GM12878 (cell line): Measurements from ENCODE around the gene CCDC141. TPM values are rescaled to one million over a fixed set of nuclear protein-coding genes. Genes with fewer than 3 reads are reported as not detected.
A peak's percentile ranks its signal among the peaks of the same experiment; 100 is the strongest.

Experiments used
- ATF2 ChIP-seq: IDR thresholded peaks from 2 replicates; pipeline ENCODE4 v1.6.1; 2012; ENCODE audit warnings: low read length, inconsistent platforms
- CHD2 ChIP-seq: IDR thresholded peaks from 2 replicates; pipeline ENCODE4 v1.6.1; 2011; ENCODE audit warnings: low read depth, low read length, improper control_type of control experiment, borderline replicate concordance
- EED ChIP-seq: sonication (generic); IDR thresholded peaks from 2 replicates; pipeline ENCODE4 v1.6.1; 2016; ENCODE audit warnings: antibody characterized with exemption, low read depth
- IKZF2 ChIP-seq, 2 experiments: fragments of 450-650 bp; IDR thresholded peaks; 2 replicates each; pipeline ENCODE4 v1.6.1; 2017; ENCODE audit warnings: mild to moderate bottlenecking in 2 of 2, moderate library complexity in 2 of 2
- MTA2 ChIP-seq: fragments of 450-650 bp; IDR thresholded peaks from 2 replicates; pipeline ENCODE4 v1.6.1; 2016; ENCODE audit warnings: low read depth, mild to moderate bottlenecking, moderate library complexity
- MYB ChIP-seq: fragments of 150-350 bp; IDR thresholded peaks from 2 replicates; pipeline ENCODE4 v1.6.1; 2014; ENCODE audit warnings: mild to moderate bottlenecking, low read depth, low read length, borderline replicate concordance
- NKRF ChIP-seq: fragments of 450-650 bp; conservative IDR thresholded peaks from 2 replicates; pipeline ENCODE4 v1.6.1; 2017; ENCODE audit warnings: mild to moderate bottlenecking, moderate library complexity
- PML ChIP-seq: IDR thresholded peaks from 2 replicates; pipeline ENCODE4 v1.6.1; 2012; ENCODE audit warnings: low read length, inconsistent platforms
- POU2F2 ChIP-seq: IDR thresholded peaks from 3 replicates; pipeline ENCODE4 v1.6.1; 2011; ENCODE audit warnings: low read depth, mild to moderate bottlenecking, low read length, borderline replicate concordance
- RAD21 ChIP-seq: IDR thresholded peaks from 2 replicates; pipeline ENCODE4 v1.6.1; 2011; ENCODE audit warnings: mild to moderate bottlenecking, low read depth, low read length, moderate library complexity; ENCODE audit not compliant: insufficient read depth
- RAD51 ChIP-seq: fragments of 450-650 bp; IDR thresholded peaks from 2 replicates; pipeline ENCODE4 v1.6.1; 2016; ENCODE audit warnings: moderate library complexity, mild to moderate bottlenecking, inconsistent platforms
- SMAD5 ChIP-seq: IDR thresholded peaks from 2 replicates; pipeline ENCODE4 v1.6.1; 2016; ENCODE audit warnings: antibody characterized with exemption, low read depth
- SREBF1 ChIP-seq: IDR thresholded peaks from 2 replicates; pipeline ENCODE4 v1.6.1; 2012; ENCODE audit warnings: mild to moderate bottlenecking, low read length
- ZNF274 ChIP-seq: IDR thresholded peaks from one replicate; pipeline ENCODE4 v1.8.0; 2011; ENCODE audit not compliant: insufficient read length, insufficient read depth
- polyA plus RNA-seq, 11 experiments: library from polyadenylated mRNA; depleted of rRNA in 4 of 11; unstranded in 6 of 11; stranded (reverse) in 5 of 11; fragments of >200 nt; fragmentation: Nextera tagmentation in 4 of 11; fragmentation: Illumina TruSeq in 1 of 11; extraction: Ambion mirVana in 4 of 11; extraction: Trizol in 1 of 11; gene quantifications; 1 replicate in 1 of 11; 2 replicates in 10 of 11; pipeline versions ENCODE4 v1.2.1 to v1.2.3, GENCODE V29; 2011 to 2016; ENCODE audit warnings: inconsistent platforms in 2 of 11, missing spikeins in 2 of 11, low read depth in 1 of 11
- total RNA-seq, 4 experiments: library from RNA; depleted of rRNA in 3 of 4; stranded (reverse); fragments of >200 nt in 3 of 4; fragmentation: Illumina TruSeq in 1 of 4; extraction: Trizol in 1 of 4; gene quantifications; 2 replicates each; pipeline versions ENCODE4 v1.2.1 to v1.2.3, GENCODE V29; 2013 to 2021
- TF ChIP-seq, protein P1 (sequence below): fragments of 450-650 bp; formaldehyde crosslinking; IDR thresholded peaks from 2 replicates; pipeline ENCODE4 v1.4.0; 2020; ENCODE audit warnings: mild to moderate bottlenecking, moderate library complexity
- TF ChIP-seq, protein P2 (sequence below): fragments of 450-650 bp; IDR thresholded peaks from 2 replicates; pipeline ENCODE4 v1.6.1; 2017; ENCODE audit warnings: mild to moderate bottlenecking, moderate library complexity

CCDC141 gene
- total and polyA plus RNA-seq, 10 of the 15 experiments (the other 5 are each of a cell fraction or from before 2014, with no cell fraction given): 0.84 to 12.5 (median 3.6) TPM

- TF ChIP-seq, protein P1, sequence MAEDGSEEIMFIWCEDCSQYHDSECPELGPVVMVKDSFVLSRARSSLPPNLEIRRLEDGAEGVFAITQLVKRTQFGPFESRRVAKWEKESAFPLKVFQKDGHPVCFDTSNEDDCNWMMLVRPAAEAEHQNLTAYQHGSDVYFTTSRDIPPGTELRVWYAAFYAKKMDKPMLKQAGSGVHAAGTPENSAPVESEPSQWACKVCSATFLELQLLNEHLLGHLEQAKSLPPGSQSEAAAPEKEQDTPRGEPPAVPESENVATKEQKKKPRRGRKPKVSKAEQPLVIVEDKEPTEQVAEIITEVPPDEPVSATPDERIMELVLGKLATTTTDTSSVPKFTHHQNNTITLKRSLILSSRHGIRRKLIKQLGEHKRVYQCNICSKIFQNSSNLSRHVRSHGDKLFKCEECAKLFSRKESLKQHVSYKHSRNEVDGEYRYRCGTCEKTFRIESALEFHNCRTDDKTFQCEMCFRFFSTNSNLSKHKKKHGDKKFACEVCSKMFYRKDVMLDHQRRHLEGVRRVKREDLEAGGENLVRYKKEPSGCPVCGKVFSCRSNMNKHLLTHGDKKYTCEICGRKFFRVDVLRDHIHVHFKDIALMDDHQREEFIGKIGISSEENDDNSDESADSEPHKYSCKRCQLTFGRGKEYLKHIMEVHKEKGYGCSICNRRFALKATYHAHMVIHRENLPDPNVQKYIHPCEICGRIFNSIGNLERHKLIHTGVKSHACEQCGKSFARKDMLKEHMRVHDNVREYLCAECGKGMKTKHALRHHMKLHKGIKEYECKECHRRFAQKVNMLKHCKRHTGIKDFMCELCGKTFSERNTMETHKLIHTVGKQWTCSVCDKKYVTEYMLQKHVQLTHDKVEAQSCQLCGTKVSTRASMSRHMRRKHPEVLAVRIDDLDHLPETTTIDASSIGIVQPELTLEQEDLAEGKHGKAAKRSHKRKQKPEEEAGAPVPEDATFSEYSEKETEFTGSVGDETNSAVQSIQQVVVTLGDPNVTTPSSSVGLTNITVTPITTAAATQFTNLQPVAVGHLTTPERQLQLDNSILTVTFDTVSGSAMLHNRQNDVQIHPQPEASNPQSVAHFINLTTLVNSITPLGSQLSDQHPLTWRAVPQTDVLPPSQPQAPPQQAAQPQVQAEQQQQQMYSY: no peak
- TF ChIP-seq CHD2 (0 out of 2 replicates have a peak, but pooled peaks have one; percentile 30), NKRF (no peak; the same call in 1 of the 2 replicates), POU2F2 (0 out of 3 replicates have a peak, but pooled peaks have one; percentile 17), MYB (no peak), PML (0 out of 2 replicates have a peak, but pooled peaks have one; percentile 52), MTA2 (no peak), ATF2 (no peak), EED (no peak), RAD21 (no peak), IKZF2 (IDR thresholded peaks at IDR 0.05) (0 out of 4 replicates have a peak, but pooled peaks of 1 of the 2 experiments have one; percentile 36), RAD51 (no peak), SREBF1 (no peak), ZNF274 (no peak), SMAD5 (no peak)
- TF ChIP-seq, protein P2, sequence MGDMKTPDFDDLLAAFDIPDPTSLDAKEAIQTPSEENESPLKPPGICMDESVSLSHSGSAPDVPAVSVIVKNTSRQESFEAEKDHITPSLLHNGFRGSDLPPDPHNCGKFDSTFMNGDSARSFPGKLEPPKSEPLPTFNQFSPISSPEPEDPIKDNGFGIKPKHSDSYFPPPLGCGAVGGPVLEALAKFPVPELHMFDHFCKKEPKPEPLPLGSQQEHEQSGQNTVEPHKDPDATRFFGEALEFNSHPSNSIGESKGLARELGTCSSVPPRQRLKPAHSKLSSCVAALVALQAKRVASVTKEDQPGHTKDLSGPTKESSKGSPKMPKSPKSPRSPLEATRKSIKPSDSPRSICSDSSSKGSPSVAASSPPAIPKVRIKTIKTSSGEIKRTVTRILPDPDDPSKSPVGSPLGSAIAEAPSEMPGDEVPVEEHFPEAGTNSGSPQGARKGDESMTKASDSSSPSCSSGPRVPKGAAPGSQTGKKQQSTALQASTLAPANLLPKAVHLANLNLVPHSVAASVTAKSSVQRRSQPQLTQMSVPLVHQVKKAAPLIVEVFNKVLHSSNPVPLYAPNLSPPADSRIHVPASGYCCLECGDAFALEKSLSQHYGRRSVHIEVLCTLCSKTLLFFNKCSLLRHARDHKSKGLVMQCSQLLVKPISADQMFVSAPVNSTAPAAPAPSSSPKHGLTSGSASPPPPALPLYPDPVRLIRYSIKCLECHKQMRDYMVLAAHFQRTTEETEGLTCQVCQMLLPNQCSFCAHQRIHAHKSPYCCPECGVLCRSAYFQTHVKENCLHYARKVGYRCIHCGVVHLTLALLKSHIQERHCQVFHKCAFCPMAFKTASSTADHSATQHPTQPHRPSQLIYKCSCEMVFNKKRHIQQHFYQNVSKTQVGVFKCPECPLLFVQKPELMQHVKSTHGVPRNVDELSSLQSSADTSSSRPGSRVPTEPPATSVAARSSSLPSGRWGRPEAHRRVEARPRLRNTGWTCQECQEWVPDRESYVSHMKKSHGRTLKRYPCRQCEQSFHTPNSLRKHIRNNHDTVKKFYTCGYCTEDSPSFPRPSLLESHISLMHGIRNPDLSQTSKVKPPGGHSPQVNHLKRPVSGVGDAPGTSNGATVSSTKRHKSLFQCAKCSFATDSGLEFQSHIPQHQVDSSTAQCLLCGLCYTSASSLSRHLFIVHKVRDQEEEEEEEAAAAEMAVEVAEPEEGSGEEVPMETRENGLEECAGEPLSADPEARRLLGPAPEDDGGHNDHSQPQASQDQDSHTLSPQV: no peak
These were observed at the start of gene CCDC141 (continued) for GRCh38 chr2:179049546-179050311.
